Coronary artery (tissue), 2 donors: ENCODE measurements around the gene AQP12B.
"Not testable (repeated sequence)": the region's sequence is repeated elsewhere in the genome, so short reads cannot be mapped to it uniquely, and the experiment has no call there.

ENCODE experiments used
- DNase-seq: peaks from one replicate; pipeline ENCODE4 v3.0.0-alpha.2; 2017; ENCODE audit warnings: low spot score
- H3K27ac ChIP-seq, 2 donors: fragments of 200-600 bp; sonication (generic); one replicate each; pipeline ENCODE4 v1.5.1; 2016 to 2019
- H3K4me3 ChIP-seq: fragments of 200-600 bp; sonication (generic); 2 replicates; pipeline ENCODE4 v1.5.1; 2016; ENCODE audit warnings: mild to moderate bottlenecking, moderate library complexity
- TF ChIP-seq, protein P1 (sequence below): fragments of 200-600 bp; sonication (generic); IDR thresholded peaks from one replicate; pipeline ENCODE4 v1.5.1; 2019; ENCODE audit warnings: antibody characterized with exemption

The AQP12B gene

DNA sequence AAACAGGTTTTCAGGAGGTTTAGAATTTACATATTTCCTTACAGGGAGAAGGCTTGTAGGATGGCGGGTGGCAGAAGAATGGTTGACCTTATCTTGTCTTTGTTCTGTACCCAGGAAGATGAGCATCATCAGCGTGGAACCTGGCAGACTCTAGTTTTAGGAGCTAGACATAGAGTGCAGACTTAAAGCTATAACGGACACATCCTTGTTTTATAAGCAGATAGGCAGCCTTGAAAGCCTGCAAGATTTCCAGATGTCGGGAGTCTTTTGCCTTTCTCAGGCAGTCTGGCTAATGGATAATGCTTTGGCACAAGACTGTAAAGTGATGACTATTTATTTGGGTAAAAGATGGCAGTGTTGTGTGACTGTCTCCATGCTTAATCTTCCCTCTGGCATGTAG lies 11.7 kb downstream of the AQP12B start:
- TF ChIP-seq, protein P1, sequence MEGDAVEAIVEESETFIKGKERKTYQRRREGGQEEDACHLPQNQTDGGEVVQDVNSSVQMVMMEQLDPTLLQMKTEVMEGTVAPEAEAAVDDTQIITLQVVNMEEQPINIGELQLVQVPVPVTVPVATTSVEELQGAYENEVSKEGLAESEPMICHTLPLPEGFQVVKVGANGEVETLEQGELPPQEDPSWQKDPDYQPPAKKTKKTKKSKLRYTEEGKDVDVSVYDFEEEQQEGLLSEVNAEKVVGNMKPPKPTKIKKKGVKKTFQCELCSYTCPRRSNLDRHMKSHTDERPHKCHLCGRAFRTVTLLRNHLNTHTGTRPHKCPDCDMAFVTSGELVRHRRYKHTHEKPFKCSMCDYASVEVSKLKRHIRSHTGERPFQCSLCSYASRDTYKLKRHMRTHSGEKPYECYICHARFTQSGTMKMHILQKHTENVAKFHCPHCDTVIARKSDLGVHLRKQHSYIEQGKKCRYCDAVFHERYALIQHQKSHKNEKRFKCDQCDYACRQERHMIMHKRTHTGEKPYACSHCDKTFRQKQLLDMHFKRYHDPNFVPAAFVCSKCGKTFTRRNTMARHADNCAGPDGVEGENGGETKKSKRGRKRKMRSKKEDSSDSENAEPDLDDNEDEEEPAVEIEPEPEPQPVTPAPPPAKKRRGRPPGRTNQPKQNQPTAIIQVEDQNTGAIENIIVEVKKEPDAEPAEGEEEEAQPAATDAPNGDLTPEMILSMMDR = no peak

DNA sequence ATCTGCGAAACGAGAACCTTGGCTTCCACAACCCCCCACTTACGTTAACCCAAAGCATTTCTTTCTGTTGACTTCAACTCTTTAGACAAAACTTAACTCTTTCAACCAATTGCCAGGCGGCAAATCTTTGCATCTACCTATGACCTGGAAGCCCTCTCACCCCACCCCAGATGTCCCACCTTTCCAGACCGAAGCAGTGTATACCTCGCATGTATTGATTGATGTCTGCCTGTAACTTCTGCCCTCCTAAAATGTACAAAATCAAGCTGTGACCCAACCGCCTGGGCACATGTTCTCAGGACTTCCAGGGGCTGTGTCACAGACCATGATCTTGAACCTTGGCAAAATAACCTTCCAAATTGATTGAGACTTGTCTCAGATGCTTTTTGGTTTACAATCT lies 12.3 kb downstream of the AQP12B start:
- TF ChIP-seq, protein P1 = no peak
- no peak for DNase-seq
- H3K4me3 ChIP-seq = no peak overlapping the region
- no peak overlapping the region for H3K27ac ChIP-seq

More for the DNA sequence above, 11.7 kb downstream of the AQP12B start:
- H3K27ac ChIP-seq = no peak overlapping the region
- DNase-seq = no peak
- H3K4me3 ChIP-seq = no peak overlapping the region

DNA sequence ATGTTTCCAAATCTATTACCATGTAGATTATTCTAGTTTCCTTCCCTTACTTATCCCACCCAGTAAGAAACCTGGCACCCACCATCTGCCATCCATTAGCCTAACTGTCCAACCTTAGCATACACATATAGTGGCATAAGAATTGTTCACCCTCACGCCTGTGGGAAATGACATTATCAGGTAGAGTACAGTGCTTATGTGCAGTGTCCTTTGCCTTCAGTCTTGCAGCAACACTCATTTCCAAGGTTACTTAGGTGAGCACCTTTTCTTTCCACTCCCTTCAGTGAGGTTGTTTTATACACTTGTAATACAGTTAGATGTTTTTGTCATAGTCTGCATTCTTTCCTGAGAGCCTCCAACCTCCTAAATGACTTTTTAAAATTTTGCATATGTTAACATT lies 18.1 kb downstream of the AQP12B start:
- TF ChIP-seq, protein P1 = no peak
- no peak overlapping the region for H3K27ac ChIP-seq
- H3K4me3 ChIP-seq = no peak overlapping the region
- no peak for DNase-seq

- TF ChIP-seq, protein P1 = no peak
- Histone ChIP-seq H3K4me3 (no peak overlapping the region), H3K27ac (no peak overlapping the region)
- DNase-seq = no peak
These were observed 19.0 kb downstream of the AQP12B start for GRCh38 chr2:240663546-240664190.

GRCh38 chr2:240662681-240663080 lies 20.0 kb downstream of the AQP12B start:
- Histone ChIP-seq H3K27ac (no peak overlapping the region), H3K4me3 (no peak overlapping the region)
- TF ChIP-seq, protein P1 = no peak
- no peak for DNase-seq

DNA sequence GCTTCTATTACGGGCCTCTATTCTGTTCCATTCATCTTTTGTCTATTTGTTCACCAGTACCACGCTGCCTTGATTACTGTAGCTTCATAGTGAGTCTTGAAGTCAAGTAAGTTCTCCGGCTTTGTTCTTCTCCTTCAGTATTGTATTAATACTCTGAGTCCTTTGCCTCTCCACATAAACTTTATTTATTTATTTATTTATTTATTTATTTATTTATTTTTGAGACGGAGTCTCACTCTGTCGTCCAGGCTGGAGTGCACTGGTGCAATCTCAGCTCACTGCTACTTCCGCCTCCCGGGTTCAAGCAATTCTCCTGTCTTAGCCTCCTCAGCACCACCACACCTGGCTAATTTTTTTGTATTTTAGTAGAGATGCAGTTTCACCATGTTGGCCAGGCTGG lies 22.8 kb downstream of the AQP12B start:
- not testable (repeated sequence) for H3K4me3 ChIP-seq, H3K27ac ChIP-seq, DNase-seq

DNA sequence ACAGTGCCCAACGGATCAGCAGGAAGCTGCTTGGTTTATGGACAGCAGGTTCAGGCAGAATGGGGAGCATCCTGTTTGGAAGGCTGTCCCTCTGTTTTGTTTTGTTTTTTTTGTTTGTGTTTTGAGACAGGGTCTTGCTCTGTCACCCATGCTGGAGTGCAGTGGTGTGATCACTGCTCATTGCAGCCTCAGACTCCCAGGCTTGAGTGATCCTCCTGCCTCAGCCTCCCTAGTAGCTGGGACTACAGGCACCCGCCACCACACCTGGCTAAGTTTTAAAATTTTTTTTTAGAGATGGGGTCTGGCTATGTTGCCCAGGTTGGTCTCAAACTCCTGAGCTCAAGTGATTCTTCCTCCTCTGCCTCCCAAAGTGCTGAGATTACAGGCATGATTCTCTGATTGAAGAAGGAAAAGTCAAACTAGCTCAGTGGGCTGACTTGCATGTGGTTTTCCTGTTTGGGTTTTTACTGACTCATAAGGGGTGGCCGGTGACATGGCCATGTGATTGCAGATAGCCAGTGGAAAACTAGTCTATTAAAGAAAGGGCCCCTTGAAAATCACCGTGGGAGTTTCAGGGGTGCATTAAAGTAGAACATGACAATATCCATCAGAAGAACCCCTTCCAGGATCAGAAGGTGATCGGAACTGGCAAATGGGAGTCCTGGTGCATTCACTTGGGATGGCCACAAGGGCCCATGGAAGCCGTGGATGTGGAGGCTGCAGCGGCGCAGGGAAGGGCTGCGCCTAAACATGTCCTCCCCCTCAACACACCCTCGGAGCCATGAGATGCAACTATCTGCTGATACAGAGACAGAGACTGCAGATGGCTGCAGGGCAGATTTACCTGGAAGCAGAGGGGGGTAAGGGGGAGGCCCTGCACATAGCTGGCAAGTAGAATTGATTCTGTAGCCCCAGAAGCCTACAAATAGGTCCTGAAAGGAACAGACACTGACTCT lies 26.5 kb downstream of the AQP12B start:
- H3K4me3 ChIP-seq = no peak overlapping the region
- DNase-seq = no peak
- TF ChIP-seq, protein P1 = no peak
- no peak overlapping the region for H3K27ac ChIP-seq
